Tibial nerve (tissue), 3 donors: Measurements from ENCODE around the gene MED12L.

ENCODE experiments used
- POLR2A ChIP-seq, 2 donors: fragments of 450-650 bp; IDR thresholded peaks; one replicate each; pipeline ENCODE4 v1.6.1; 2017; ENCODE audit warnings: antibody characterized with exemption in 2 of 2, mild to moderate bottlenecking in 2 of 2, moderate library complexity in 2 of 2
- TF ChIP-seq, protein P1 (sequence below), 5 experiments: fragments of 200-600 bp in 3 of 5; fragments of 450-650 bp in 2 of 5; sonication (generic) in 3 of 5; IDR thresholded peaks; one replicate each; pipeline ENCODE4 v1.5.1; 2016 to 2019; ENCODE audit warnings: antibody characterized with exemption in 5 of 5, mild to moderate bottlenecking in 3 of 5, moderate library complexity in 2 of 5

DNA sequence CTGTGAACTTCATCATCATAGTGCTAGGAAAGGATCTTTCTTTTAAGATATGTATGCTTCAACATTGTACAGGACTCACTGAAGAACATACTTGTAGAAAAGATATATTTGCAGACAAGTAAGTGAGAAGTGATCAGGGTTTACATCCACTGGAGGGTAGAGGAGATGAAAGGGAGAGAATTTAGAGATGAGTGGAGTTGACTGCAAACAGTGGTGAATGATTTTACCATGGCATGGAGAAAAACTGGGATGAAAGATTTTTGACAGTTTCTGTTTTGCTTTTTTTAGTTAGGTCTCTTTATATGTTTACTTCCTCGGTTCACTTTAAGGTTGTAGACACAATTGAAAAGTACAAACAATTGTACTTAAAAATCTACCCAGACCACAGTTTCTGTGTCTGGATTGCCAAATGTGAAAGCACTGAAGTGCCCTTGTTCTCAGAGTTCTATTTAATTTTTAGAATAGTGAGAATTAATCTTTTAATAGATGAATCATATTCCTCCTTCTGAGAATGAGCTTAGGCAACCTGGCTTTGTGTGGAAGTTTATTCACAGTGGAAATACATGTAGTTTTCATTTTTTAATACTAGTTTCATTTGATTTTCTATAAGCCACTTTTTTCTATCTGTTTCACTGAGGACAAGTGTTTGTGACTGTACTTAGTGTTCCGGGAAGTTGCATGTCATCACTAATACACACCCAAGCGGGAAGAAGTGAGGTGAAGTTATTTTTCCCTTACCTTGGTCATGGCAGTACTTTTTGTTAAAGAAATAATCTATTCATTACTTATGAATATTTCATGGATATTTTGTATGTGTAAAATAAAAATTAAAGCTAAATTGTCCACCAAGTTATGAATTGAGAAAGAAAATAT lies 119.3 kb downstream of the MED12L start:
- TF ChIP-seq, protein P1, sequence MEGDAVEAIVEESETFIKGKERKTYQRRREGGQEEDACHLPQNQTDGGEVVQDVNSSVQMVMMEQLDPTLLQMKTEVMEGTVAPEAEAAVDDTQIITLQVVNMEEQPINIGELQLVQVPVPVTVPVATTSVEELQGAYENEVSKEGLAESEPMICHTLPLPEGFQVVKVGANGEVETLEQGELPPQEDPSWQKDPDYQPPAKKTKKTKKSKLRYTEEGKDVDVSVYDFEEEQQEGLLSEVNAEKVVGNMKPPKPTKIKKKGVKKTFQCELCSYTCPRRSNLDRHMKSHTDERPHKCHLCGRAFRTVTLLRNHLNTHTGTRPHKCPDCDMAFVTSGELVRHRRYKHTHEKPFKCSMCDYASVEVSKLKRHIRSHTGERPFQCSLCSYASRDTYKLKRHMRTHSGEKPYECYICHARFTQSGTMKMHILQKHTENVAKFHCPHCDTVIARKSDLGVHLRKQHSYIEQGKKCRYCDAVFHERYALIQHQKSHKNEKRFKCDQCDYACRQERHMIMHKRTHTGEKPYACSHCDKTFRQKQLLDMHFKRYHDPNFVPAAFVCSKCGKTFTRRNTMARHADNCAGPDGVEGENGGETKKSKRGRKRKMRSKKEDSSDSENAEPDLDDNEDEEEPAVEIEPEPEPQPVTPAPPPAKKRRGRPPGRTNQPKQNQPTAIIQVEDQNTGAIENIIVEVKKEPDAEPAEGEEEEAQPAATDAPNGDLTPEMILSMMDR (IDR thresholded peaks at IDR 0.05): no peak
- no peak for TF ChIP-seq POLR2A (IDR thresholded peaks at IDR 0.05)
